Suprapubic skin (tissue), 3 donors: ENCODE results near the gene HAND1.

Experiments
- CTCF ChIP-seq, 2 donors: fragments of 200-600 bp in 1 of 2; fragments of 450-650 bp in 1 of 2; sonication (generic) in 1 of 2; IDR thresholded peaks; one replicate each; pipeline ENCODE4 v1.5.1; 2016 to 2019; ENCODE audit warnings: antibody characterized with exemption in 2 of 2, mild to moderate bottlenecking in 1 of 2, moderate library complexity in 1 of 2
- POLR2A ChIP-seq, 2 donors: fragments of 450-650 bp; IDR thresholded peaks; one replicate each; pipeline ENCODE4 v1.6.1; 2017; ENCODE audit warnings: antibody characterized with exemption in 2 of 2, mild to moderate bottlenecking in 2 of 2, moderate library complexity in 2 of 2

DNA sequence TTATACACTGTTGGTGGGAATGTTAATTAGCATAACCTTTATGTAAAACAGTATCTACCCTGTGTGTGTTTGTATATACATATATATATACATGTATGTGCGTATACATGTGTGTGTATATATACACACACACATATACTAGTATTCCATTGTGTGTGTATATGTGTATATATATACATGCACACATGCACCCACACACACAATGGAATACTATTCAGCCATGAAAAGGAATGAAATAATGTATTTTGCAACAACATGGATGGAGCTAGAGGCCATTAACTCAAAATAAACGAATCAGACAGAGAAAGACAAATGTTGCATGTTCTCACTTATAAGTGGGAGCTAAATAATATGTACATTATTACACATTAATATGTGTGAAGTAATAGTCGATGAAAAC, 49.8 kb downstream of the HAND1 start:
- TF ChIP-seq POLR2A (IDR thresholded peaks at IDR 0.05) (no peak), CTCF (IDR thresholded peaks at IDR 0.05) (no peak)
